NCI-H345 (cell line): Measurements from ENCODE around the gene SGIP1.

Source experiments
- DNase-seq: peaks from one replicate; lab custom pipeline; 2025; lab: John Stamatoyannopoulos, UW

SGIP1 gene

DNA sequence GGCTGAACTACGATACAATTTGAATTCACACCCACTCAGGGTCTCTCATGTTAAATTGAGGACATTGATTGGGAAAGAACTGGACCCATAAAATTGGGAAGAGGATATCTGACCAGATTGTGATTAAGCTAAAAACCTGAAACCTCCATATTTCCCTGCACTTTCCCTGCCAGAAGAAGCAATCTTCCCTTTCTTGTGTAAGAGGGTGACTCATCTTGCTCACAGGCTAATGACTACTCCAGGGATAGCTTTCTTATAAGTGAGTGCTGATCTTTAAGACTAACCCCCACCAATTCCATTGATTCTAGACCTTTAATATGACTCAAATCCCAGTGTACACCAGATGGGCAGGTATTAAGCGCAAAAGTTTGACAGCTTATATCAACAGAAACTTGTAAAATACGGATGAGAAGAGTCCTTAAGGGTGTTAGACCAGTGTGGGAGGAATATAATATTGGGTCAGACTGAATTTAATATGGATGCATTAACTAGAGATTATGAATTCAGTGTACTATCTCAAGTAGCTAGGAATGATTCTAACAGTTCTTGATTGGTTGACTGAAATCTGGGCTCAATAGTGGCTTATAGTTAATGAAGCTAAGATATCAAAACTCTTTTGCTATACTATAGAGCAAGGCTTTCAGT, 12.1 kb upstream of the SGIP1 start:
- DNase-seq: no peak

DNA sequence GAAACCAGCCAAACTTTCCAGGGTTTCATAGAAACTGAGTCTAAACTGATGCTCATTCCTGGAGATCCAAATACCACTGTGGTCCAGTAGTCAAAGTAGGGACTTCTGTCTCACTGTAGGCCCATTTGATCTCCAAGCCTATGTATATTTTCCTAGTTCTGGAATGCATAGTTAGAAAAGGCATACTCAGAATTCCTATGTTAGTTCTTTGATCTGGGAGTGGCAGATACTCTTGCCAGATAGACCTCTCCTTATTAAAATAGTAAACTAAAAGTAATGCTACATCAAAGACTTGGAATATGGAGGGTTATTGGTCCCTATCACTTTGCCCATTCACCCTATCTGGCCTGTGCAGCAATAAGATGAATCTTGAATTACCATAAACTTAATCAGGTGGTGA, 10.4 kb upstream of the SGIP1 start:
- DNase-seq: no peak

DNA sequence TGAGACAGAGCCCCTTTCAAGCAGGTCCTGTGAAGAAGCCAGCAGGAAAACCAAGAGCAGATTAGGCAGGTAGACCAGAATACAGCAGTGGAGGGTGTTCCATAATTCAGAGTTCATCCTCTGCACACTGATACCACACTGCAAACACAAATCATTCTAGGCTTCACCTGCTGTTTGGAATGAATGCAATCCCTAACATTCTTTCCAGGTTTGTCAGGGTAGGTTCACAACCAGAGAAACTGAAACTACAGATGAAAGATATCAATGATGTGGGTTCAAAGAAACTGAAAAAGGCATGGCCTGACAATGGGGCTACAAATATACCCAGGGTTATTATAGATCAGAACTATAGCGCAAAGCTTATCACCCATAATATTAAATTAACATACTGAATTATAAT, 8.9 kb upstream of the SGIP1 start:
- DNase-seq: no peak

DNA sequence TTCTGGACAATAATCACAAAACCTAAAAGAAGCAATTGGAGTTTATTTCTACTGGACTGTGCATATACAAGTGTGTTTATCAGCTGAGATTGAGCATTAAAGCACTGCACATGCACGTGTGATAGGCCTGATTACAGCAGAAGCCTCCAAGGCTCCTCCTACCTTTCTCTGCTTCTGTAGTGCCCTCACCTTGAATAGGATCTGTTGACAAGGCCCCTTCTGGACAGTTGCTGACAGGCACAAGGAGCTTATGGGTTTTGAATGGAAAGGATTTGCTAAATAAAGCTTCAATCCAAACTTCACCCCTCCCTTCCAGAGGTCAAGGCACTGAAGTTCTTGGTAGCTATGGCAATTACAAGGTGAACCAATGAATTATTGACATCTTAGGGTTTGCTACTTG, 7.9 kb upstream of the SGIP1 start:
- DNase-seq: no peak

DNA sequence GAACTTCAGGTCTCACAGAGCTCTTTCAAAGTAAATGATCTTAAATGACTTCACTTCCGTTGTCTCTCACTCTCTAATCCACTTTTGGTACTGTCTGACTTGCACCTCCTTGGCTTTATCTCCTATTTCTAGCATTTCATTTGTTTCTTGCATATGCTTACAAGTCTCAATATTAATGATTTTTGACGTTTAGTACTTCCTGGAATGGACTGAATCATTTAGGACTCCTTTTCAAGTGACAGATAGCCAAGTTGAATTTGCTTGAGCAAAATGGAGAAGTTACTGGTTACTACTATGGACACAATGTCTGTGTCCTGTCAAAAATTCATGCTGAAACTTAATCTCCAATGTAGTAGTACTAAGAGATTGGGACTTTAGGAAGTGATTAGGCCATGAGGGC, 7.0 kb upstream of the SGIP1 start:
- DNase-seq: no peak

DNA sequence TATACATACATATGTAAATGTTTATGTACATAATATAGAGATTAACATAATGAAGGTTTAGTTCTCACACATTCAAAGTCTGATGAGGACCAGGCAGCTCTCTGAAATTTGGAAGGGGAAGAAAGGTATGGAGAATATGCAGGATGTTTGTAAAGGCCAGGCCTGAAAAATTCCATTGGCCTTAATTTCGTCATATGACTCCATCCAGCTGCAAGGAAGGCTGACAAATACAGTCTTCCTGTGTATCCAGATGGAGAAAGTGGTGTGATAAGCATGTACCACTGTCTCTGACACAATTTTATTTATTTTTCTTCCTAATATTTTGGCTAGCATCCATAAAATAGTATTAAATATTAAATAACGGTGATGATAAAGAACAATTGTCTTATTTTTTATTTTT, 6.3 kb upstream of the SGIP1 start:
- DNase-seq: no peak

DNA sequence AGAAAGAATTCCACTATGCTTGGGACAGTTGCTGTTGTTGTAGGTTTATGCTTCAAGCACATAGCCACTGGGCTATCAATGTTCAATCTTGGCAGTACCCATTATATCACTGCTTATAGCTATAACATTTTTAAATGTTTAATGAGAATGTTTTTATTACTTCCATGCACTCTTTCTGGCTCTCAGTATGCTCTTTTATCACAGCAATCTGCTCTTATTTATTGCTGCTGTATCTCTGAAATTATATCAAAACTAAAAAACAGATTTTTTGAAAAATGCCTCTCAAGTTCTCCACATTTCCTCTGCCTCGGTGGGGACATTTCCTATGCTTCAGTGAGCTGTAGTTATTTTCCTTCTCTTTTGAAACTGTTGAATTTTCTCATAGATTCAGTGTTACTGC, 5.4 kb upstream of the SGIP1 start:
- no peak for DNase-seq

DNA sequence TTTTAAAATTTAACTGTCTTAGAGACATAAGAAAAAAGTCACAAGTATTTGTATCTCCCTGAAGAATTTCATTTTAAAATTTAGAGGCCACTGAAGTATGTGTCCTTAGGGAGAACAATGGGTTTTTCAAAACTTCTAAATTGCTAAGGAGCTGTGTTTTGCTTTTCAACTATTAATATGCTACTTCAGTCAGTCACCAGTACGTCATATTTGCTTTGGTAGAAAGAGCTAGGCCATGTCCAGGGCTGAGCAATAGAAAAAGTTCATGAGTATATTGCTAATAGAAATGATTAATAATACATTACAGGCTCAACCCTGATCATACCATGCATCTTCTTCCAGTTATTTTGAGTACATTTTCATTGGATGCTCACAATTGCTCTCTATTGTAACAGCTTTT, 1.7 kb upstream of the SGIP1 start:
- no peak for DNase-seq

DNA sequence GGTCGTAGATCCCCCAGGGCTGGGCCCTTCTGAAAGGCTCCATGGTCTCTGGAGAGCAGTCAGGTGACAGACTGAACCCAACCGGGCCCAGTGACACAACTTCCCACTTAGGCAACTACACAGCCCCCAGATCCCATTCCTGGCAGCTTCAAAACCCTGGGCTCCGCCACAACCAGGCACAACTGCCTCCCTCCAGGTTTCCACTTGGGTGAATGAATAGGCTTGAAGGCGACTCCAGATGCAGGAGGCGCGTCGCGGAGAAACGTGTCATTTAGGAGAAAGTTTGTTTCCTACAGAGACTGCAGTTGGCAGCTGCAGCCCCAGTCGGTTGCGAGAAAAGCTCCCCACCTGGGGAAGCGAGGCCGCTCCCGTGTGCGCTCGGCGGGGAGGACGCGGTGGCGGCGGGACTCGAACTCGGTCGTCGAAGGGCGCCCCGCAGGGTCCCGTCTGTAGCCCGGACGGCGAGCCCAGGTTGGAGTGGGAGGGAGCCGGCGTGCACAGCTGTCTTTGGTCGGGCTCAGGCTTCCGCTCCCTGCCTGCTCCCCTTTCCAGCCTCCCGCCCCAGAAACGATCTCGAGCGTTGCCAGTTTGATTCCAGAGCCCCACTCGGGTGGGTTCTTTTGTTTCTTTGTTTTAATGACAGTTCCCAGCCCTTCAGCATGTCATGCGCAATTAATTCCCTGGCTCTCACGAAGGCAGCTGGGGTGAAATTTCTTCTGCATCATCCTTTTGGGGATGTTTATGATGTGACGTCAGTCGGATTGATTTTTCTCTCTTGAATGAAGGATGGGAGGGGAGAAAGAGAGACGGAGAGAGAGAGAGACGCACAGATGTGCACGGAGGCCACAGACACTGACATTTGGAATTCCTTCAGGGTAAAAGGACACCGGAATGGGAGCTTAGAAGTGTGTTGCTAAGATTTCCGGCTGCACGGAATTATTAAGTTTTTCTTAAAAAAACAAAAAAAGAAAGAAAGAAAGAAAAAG, 862 bp upstream of the SGIP1 start:
- peak; percentile 91 for DNase-seq

DNA sequence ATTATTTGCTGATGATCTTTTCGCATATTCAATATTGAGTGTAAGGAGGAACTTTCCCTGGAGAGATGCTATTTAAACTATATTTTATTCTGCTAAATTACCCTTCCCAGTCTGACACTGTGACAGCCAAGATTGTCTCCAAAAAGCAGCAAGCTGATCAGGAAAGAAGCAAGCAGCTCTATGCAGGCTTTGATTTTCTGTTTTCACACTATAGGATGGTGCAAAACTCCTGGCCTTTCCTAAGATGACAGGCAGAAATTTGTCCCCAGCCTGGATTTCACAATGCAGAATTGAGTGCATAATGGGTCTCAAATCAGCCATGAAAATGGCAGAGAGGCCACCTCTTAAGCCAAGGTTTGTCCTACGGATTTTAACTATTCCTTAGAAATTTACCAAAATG, 1.1 kb downstream of the SGIP1 start:
- no peak for DNase-seq

DNA sequence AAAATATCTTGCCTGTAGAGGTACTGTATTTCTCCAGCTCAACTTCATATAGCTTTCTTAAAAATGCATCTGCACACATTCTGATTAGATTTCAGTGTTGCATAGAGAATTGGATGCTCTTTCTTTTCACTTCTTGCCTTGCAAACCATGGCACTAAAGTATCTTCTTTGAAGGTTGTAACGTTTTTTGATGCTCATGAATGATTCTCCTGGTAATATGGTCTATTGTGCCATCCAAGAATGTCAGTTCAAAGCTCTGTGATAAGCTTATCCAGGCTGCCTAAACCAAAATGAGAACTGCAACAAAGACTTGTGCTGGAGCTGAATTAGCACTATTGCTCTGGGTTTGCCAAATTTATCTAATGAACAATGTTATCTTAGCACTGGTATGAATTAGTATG, 1.9 kb downstream of the SGIP1 start:
- DNase-seq: no peak

DNA sequence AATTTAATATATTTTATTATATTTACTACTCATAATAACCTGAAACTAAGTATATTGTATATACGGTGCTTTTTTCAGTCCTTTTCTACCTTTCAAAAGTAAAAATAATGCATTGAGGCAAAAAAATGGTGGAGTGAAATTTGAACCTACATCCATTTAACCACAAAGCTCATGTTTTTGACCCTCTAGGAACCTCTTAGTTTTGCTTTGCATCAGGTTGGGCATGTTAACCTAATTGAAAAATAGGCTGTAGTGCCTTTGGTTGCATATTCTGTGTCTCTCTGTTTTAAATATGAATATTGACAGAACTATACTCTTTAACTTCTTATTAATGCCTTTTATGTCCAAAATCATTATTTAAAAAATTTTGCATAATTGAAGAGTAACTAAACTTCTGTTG, 3.8 kb downstream of the SGIP1 start:
- DNase-seq: no peak

DNA sequence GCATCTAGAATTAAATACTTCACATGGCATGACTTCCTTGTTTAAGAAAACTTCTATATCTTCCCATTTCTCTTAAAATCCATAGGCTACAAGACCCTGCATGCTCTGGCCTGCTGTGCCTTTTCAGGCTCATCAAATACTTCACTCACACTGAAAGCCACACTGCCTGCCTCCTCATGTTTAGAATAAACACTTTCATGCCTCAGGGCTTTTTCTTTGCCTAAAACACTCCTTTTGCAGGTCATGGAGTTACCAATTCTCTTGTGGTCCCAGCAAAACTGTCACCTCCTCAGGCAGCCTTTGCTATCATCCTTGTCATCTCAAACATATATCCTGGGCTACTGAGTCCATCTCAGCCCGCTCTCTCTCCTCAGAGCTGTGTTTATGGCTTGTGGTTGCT, 5.5 kb downstream of the SGIP1 start:
- DNase-seq: peak; percentile 46

DNA sequence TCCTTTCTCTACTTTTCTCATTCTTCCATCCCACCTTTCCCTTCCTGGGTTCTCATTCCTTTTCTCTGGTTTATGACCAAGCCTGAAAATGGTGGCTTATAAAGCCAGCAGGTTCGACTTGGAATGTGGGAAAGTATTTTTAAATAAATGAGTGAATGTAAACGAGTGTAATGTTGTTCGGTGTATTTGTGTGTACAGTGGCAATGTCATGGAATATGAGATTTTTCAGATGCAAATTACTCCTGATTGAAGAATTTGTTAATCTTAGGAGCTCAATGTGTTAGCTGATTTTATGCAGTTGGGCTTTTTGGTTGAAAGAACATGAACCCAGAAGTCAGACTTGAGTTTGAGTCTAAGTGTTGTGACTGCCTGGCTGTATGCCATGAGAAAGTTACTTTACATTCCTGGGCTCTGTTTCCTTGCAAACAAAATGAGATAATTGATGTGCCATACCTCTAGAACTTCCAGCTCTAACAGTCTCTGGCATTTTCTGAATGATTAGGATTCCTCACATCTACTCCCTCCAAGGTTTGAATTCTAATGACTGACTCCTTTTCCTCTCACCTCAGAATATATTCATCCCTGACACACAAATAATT, 6.6 kb downstream of the SGIP1 start:
- DNase-seq: no peak

DNA sequence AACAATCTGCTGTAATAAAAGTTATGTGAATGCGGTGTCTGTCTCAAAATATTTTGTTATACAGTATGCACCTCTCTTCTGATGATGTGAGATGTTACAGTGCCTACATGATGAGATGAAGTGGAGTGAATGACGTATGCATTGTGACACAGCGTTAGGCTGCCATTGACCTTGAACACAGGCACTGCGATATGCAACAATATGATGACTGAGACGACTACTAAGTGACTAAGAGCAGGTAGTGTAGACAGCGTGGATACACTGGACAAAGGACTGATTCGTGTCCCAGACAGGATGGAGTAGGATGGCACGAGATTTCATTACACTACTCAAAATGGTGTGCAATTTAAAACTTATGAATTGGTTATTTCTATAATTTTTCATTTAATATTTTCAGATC, 8.4 kb downstream of the SGIP1 start:
- peak; percentile 48 for DNase-seq

DNA sequence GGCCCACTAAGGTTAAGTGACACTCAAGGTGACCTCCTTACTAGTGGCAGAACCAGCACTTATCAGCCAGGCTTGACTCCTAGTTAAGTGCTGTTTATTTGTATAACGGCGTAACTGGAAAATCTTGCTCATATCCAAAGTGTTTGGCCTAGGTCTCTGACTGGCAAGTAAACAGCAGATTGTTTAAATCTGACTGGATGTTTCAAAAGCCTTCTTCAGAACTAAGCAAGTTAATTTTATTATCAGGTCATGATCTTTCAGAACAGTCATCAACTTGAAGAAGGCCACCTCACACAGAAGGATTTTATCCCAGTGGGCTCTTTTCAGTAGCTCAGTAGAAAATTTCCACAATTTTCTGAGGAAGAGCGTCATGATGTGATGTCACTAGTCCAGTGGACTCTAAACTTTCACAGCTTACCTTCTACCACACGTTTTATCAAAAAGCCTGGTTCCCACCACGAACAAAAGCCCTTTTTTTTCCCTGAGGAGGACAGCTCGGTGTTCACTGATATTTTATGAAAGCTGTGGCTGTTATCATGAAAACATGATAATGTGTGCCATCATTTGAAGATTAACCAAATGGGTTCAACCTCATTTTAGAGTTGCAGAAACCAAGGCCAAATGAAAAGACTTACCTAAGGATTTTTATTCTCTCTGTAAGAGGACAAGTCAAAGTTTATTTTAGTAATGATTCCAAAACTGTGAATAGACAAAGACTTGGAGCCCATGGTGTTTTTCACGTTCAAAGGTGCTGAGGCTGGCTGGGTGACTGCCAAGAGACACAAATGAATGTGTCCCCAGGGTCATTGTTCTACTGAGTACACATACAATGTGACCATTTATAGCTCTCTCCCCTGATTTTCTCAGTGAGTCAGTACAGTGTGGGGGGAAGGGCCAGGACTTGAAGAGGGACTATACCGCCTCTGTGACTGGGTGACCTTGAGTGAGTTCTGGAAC, 9.1 kb downstream of the SGIP1 start:
- DNase-seq: peak; percentile 97

DNA sequence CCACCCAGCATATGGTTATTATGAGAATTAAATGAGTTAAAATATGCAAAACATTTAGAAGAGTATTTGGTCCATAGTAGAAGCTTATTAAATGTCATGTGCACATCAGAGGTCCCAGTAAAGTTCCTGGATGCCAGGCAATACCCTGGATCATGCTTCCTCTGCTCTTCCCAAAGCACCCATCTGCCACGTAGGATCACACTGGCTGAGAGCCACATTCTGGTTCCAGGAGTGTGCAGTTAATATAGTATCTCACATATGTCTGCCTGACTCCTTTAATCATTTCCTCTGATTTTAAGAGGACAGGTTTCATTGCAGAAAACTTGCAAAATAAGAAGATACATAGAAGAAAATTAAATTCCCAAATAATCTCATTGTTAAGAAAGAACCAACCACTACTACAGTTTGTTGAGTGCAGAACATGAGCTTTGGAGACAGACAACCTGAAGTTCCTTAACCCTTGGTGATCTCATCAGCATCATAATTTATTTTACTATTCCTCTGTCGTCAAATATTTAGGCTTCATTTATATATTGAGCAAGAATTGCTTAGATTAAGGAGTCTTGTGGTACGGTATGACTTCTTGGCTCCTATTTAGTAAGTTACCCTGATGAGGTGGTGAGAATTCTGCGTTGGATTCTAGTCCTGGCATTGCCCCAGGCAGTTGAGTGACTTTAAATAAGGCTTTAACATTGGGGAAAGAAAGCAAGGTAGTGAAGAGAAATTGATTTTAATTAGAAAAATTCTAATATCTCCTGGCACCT, 12.3 kb downstream of the SGIP1 start:
- no peak for DNase-seq

DNA sequence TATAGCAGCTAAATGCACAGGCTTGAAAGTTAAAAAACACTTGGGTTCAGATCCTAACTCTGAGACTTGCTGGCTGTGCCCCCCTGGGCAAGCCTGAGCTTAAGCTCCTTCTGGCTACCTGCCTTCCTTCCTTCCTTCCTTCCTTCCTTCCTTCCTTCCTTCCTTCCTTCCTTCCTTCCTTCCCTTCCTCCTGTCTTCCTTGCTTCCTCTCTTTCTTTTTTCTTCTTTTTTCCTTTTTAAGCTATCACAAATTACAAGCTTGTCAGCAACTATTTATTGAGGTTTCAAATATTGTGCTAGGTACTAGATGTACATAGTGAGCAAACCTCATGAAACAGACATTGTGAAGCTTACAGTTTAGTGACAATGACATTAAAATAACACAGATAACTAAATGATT, 15.1 kb downstream of the SGIP1 start:
- no peak for DNase-seq

DNA sequence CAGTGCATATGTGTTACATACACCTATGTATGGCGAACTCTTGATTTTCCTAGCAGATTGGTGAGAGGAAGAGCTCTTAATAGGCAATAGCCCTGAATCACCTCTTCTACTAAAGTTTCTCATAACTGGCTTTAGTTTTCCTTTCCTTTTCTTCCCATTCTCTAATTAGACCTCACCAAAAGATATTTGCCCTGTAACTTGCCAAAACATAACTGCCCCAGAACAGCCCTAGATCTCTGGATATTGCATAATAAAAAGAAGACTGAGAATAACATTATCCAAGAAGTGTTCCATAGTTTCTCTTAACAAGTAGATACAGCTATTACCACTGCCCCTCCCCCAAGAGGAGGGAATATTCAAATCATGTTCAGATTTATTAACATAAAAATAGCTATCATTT, 16.3 kb downstream of the SGIP1 start:
- DNase-seq: no peak

DNA sequence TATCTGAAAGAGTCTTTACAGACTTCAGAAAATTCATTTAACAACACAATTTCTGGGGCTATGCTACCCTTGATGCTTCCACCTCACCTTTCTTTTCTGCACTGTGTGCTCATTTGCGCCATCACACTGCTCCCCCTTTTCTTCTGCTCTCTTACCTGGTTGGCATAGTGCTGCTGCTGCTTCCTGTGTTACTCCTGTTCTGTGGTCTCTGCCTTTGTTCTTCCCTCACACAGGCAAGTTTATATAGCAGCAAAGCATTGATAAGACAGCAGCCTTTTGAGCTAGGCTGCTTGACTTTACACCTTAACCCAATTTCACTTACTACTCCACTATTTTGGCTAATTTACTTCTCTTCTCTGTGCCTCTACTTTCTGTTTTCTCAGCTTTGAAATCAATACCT, 18.3 kb downstream of the SGIP1 start:
- no peak for DNase-seq

DNA sequence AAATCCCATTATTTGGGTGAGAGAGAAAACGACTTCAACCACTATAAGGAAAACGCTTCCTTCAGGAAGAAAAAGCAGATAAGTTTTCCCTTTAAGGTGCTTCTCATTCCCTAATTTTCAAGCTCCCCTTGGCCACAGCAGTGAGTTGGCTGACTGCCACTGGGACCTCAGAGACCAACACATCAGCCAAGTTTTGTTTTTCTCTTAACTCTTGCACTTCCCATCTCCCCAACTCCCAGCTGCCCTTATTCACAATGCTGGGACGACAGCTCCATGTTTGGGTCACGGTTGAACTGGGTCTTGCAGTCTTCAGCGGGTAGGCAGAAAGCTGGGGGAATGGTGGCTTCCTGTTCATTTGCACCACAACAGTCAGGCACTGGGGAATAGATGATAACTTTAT, 18.9 kb downstream of the SGIP1 start:
- DNase-seq: peak; percentile 16
